Measurements from ENCODE around the gene SART3. TPM values are rescaled to one million over a fixed set of nuclear protein-coding genes. Genes with fewer than 3 reads are reported as not detected.

The SART3 gene
- total RNA-seq, 6 experiments from 2014 or later = 33.8 to 36.3 (median 34.8) TPM

DNA sequence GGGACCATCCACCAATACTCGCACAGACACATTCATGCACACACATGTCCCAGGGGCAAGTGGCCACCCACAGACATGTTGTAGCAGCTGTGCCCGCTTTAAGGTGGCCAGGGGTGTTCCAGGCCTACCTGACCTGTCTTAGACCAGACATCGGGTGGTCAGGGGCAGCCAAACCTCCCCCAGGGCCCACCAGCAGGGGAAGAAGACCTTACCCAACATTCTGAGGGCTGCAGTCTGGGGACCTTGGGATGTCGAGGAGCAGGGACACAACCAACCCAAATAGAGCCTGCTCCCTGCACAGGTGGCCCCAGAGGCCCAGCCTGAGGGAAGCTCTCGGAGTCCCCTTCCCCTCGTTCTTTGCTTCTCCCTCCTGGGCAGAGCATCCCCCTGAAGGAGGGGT lies 38.6 kb upstream of the SART3 start:
- DNase-seq = no peak

DNA sequence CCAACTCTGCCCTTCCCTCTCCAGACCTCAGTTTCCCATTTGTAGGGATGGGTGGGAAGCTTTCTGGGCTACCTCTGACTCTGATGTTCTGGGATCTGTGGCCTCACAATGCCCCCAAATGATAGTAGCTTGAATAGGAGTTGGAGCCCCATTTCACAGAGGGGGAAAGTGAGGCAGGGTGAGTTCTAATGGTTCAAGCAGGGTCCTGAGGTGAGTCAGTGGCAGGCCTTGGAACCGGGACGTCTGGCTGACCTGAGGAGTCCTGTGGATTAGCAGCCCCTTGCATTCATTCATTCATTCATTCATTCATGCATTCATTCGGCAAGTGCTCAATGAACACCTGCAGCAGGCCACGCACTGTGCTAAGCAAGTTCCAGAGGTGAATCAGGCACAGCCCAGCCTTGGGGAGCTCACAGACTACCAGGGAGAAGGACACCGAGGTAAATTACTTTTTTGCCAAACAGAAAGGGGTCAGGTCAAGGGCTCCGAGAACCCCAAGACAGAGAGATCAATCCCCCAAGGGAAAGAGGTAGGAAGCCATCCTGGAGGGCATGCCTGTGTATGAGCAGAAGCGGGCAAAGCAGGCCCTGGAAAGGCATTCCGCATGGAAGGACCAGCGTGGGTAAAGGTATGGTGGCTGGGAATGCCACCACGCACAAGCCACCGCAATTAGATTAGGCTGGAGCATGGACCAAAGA lies 37.7 kb upstream of the SART3 start:
- Mint-ChIP-seq H3K27ac (no peak overlapping the region), H3K9me3 (no peaks in the 10 kb centered on the region), H3K4me3 (no peak overlapping the region), H3K27me3 (ENCODE audit: insufficient read depth) (peaks cover 5% of the 10 kb centered on the region), H3K4me1 (ENCODE audit: low read depth) (no peaks in the 10 kb centered on the region; the same call in 1 of the 2 replicates), H3K36me3 (ENCODE audit: low read depth) (no peaks in the 10 kb centered on the region)
- TF ChIP-seq, protein P1, sequence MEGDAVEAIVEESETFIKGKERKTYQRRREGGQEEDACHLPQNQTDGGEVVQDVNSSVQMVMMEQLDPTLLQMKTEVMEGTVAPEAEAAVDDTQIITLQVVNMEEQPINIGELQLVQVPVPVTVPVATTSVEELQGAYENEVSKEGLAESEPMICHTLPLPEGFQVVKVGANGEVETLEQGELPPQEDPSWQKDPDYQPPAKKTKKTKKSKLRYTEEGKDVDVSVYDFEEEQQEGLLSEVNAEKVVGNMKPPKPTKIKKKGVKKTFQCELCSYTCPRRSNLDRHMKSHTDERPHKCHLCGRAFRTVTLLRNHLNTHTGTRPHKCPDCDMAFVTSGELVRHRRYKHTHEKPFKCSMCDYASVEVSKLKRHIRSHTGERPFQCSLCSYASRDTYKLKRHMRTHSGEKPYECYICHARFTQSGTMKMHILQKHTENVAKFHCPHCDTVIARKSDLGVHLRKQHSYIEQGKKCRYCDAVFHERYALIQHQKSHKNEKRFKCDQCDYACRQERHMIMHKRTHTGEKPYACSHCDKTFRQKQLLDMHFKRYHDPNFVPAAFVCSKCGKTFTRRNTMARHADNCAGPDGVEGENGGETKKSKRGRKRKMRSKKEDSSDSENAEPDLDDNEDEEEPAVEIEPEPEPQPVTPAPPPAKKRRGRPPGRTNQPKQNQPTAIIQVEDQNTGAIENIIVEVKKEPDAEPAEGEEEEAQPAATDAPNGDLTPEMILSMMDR (IDR thresholded peaks at IDR 0.05) = no peak
- DNase-seq = no peak

More for the DNA sequence above, 38.6 kb upstream of the SART3 start:
- Mint-ChIP-seq H3K4me1 (ENCODE audit: low read depth) (no peaks in the 10 kb centered on the region; the same call in 1 of the 2 replicates), H3K36me3 (ENCODE audit: low read depth) (no peaks in the 10 kb centered on the region), H3K4me3 (no peak overlapping the region), H3K27ac (no peak overlapping the region), H3K9me3 (no peaks in the 10 kb centered on the region), H3K27me3 (ENCODE audit: insufficient read depth) (peaks cover 6% of the 10 kb centered on the region)
- TF ChIP-seq, protein P1 (IDR thresholded peaks at IDR 0.05) = no peak

DNA sequence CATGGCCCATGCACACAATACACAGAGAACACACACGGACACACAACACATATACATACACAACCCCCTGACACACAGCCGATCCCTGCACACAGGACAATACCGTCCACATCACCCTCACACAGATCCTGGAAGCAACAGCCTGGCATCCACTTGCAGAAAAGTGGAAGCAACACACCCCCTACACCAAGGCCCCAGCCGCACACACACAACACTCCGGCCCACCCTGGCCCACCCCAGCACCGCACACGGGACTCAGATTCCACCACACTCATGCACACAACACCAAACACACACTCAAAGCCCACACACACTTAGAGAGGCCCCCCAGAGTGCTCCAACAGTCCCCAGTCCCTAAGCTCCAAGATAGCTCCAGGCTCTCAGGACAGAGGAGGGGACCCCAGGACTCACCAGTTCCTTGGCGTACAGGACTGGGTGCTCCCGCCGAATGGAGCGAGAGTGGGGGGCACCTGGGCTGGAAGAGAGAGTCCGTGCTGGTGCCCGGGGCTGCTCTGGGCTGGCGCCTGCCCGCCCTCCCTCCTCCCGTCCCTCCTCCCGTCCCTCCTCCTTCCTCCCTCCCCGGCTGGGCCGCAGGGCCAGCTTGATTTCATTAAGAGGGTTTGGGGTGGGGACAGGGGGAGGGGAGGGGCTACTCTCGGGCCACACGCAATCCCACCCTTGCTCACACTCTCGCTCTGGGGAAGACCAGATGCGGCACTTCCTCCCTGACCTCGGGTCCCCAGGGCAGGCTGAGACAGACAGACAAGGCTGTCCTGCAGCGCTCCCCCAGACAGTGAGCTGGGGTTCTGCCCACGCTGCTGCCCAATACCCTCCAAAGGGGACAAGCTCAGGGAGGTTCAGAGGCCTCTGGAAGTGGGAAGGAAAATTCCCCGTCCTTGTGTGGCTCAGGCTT lies 36.8 kb upstream of the SART3 start, which contains the start of gene TMEM119:
Gene TMEM119 (minus strand): TSS at position 526 of the 913 bp plus-strand sequence. CDS start 5,701 bp downstream, outside the sequence.
- H3K27ac Mint-ChIP-seq = peak within 1 kb of the TSS; percentile 17; the same call in 1 of the 2 replicates
- no peaks in the 10 kb centered on the region for H3K9me3 Mint-ChIP-seq
- H3K4me1 Mint-ChIP-seq (ENCODE audit: low read depth) = no peaks in the 10 kb centered on the region; the same call in 1 of the 2 replicates
- peaks cover 4% of the 10 kb centered on the region for H3K27me3 Mint-ChIP-seq (ENCODE audit: insufficient read depth)
- DNase-seq = no peak
- no peaks in the 10 kb centered on the region for H3K36me3 Mint-ChIP-seq (ENCODE audit: low read depth)
- TF ChIP-seq, protein P1 (IDR thresholded peaks at IDR 0.05) = no peak
- H3K4me3 Mint-ChIP-seq = peak within 1 kb of the TSS; percentile 84

DNA sequence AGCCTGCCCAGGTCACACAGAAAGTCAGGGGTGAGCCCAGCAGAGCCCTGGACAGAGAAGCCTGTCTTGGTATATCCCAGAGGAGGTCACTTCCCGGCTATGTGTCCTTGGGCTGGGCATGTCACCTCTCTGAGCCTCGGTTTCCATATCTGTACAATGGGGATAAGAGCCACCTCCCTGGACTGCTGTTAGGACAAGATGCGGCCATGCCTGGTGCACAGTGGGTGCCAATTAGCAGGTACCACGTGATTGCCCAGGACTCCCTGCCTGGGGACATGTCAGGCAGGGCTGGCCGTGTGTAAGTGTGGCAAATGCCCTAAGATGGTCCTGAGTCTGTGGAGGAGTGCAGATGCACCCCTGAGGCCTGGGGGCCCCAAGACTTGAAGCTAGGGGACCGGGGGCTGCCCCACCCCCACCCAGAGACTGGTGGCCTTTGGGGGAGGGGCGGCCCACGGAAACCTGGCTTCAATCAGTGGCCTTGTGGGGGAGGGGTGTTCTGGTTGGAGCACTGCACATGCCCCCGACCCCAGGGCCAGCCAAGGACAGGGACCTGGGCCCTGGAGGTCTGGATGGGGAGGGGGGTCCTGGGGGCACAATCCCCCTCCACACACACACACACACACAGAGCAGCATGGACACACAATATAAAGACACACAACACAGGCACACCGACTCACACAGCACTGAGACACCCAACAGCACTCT lies 36.0 kb upstream of the SART3 start:
- no peaks in the 10 kb centered on the region for H3K36me3 Mint-ChIP-seq (ENCODE audit: low read depth)
- peak overlapping the region; percentile 84 for H3K4me3 Mint-ChIP-seq
- TF ChIP-seq, protein P1 (IDR thresholded peaks at IDR 0.05) = no peak
- no peak for DNase-seq
- no peaks in the 10 kb centered on the region for H3K9me3 Mint-ChIP-seq
- no peaks in the 10 kb centered on the region; the same call in 1 of the 2 replicates for H3K4me1 Mint-ChIP-seq (ENCODE audit: low read depth)
- peaks cover 4% of the 10 kb centered on the region for H3K27me3 Mint-ChIP-seq (ENCODE audit: insufficient read depth)
- H3K27ac Mint-ChIP-seq = no peak overlapping the region; the same call in 1 of the 2 replicates
